HCT116 (cell line): Measurements from ENCODE around the gene CRMP1.
"Not testable (repeated sequence)": the region's sequence is repeated elsewhere in the genome, so short reads cannot be mapped to it uniquely, and the experiment has no call there.

ENCODE experiments used
- CEBPB ChIP-seq: IDR thresholded peaks from 2 replicates; pipeline ENCODE4 v1.6.1; 2012; ENCODE audit warnings: low read depth
- EGR1 ChIP-seq: IDR thresholded peaks from 2 replicates; pipeline ENCODE4 v1.6.1; 2012; ENCODE audit warnings: low read depth
- EZH2 ChIP-seq: fragments of 200-600 bp; sonication (generic); IDR thresholded peaks from 2 replicates; pipeline ENCODE4 v1.6.1; 2017; ENCODE audit warnings: antibody characterized with exemption, mixed run types
- FOSL1 ChIP-seq: IDR thresholded peaks from 2 replicates; pipeline ENCODE4 v1.6.1; 2012; ENCODE audit warnings: low read depth
- JUND ChIP-seq: IDR thresholded peaks from 2 replicates; pipeline ENCODE4 v1.6.1; 2012
- POLR2A ChIP-seq: IDR thresholded peaks from 2 replicates; pipeline ENCODE4 v1.7.0; 2011; ENCODE audit warnings: borderline replicate concordance; ENCODE audit not compliant: insufficient read depth, insufficient read length; ENCODE audit errors: extremely low read depth
- RAD21 ChIP-seq: IDR thresholded peaks from 2 replicates; pipeline ENCODE4 v1.6.1; 2012; ENCODE audit warnings: low read depth, mild to moderate bottlenecking
- SIN3A ChIP-seq: IDR thresholded peaks from 2 replicates; pipeline ENCODE4 v1.6.1; 2012; ENCODE audit warnings: low read depth
- TCF7L2 ChIP-seq: IDR thresholded peaks from 2 replicates; pipeline ENCODE4 v1.7.0; 2011; ENCODE audit warnings: borderline replicate concordance, inconsistent platforms; ENCODE audit not compliant: insufficient read depth, insufficient read length; ENCODE audit errors: extremely low read depth
- YY1 ChIP-seq: IDR thresholded peaks from 2 replicates; pipeline ENCODE4 v1.6.1; 2011; ENCODE audit warnings: low read length, low read depth, moderate library complexity, mild to moderate bottlenecking; ENCODE audit not compliant: insufficient replicate concordance; ENCODE audit errors: extremely low read depth
- ZFX ChIP-seq: fragments of 450-650 bp; IDR thresholded peaks from 2 replicates; pipeline ENCODE4 v1.6.1; 2017
- TF ChIP-seq, protein P1 (sequence below), 3 experiments: fragments of 200-600 bp in 1 of 3; sonication (generic) in 1 of 3; IDR thresholded peaks in 2 of 3; conservative IDR thresholded peaks in 1 of 3; 2 replicates each; pipeline ENCODE4 v1.5.1; 2012 to 2017; ENCODE audit warnings: low read depth in 2 of 3, low read length in 2 of 3, antibody characterized with exemption in 1 of 3, borderline replicate concordance in 1 of 3, control low read depth in 1 of 3, mild to moderate bottlenecking in 1 of 3, mixed read lengths in 1 of 3, mixed run types in 1 of 3, moderate library complexity in 1 of 3; ENCODE audit not compliant: insufficient read depth in 1 of 3
- TF ChIP-seq, protein P2 (sequence below): IDR thresholded peaks from 2 replicates; pipeline ENCODE4 v1.6.1; 2012; ENCODE audit warnings: low read depth

DNA sequence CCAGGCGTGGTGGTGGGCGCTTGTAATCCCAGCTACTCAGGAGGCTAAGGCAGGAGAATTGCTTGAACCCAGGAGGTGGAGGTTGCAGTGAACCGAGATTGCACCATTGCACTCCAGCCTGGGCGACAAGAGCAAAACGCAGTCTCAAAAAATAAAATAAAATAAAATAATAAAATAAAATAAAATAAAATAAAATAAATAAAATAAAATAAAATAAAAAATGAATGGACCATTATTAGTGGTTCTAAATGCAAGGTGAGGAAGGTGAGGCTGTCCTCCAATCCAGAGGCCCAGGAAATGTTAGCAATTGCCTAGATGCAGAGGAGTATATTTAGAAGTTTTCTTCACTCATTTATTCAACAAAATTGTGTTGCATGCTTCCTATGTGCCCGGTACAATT, 55.4 kb downstream of the CRMP1 start:
- not testable (repeated sequence) for TF ChIP-seq SIN3A, POLR2A, EZH2, YY1, TCF7L2, FOSL1, ZFX, JUND, CEBPB, RAD21, EGR1
- TF ChIP-seq, protein P1, sequence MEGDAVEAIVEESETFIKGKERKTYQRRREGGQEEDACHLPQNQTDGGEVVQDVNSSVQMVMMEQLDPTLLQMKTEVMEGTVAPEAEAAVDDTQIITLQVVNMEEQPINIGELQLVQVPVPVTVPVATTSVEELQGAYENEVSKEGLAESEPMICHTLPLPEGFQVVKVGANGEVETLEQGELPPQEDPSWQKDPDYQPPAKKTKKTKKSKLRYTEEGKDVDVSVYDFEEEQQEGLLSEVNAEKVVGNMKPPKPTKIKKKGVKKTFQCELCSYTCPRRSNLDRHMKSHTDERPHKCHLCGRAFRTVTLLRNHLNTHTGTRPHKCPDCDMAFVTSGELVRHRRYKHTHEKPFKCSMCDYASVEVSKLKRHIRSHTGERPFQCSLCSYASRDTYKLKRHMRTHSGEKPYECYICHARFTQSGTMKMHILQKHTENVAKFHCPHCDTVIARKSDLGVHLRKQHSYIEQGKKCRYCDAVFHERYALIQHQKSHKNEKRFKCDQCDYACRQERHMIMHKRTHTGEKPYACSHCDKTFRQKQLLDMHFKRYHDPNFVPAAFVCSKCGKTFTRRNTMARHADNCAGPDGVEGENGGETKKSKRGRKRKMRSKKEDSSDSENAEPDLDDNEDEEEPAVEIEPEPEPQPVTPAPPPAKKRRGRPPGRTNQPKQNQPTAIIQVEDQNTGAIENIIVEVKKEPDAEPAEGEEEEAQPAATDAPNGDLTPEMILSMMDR (IDR thresholded peaks at IDR 0.05 in 2 of 3, conservative IDR thresholded peaks at IDR 0.05 in 1 of 3; ENCODE audit: borderline replicate concordance in 1 of 3, insufficient read depth in 1 of 3, low read depth in 2 of 3, low read length in 2 of 3), result not testable (repeated sequence)
- TF ChIP-seq, protein P2, sequence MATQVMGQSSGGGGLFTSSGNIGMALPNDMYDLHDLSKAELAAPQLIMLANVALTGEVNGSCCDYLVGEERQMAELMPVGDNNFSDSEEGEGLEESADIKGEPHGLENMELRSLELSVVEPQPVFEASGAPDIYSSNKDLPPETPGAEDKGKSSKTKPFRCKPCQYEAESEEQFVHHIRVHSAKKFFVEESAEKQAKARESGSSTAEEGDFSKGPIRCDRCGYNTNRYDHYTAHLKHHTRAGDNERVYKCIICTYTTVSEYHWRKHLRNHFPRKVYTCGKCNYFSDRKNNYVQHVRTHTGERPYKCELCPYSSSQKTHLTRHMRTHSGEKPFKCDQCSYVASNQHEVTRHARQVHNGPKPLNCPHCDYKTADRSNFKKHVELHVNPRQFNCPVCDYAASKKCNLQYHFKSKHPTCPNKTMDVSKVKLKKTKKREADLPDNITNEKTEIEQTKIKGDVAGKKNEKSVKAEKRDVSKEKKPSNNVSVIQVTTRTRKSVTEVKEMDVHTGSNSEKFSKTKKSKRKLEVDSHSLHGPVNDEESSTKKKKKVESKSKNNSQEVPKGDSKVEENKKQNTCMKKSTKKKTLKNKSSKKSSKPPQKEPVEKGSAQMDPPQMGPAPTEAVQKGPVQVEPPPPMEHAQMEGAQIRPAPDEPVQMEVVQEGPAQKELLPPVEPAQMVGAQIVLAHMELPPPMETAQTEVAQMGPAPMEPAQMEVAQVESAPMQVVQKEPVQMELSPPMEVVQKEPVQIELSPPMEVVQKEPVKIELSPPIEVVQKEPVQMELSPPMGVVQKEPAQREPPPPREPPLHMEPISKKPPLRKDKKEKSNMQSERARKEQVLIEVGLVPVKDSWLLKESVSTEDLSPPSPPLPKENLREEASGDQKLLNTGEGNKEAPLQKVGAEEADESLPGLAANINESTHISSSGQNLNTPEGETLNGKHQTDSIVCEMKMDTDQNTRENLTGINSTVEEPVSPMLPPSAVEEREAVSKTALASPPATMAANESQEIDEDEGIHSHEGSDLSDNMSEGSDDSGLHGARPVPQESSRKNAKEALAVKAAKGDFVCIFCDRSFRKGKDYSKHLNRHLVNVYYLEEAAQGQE, result not testable (repeated sequence)
